Endothelial cell of umbilical vein (primary cell): ENCODE results near the gene DAZAP1. TPM values are rescaled to one million over a fixed set of nuclear protein-coding genes. Genes with fewer than 3 reads are reported as not detected.

Source experiments
- BruUV-seq: library from RNA; stranded (reverse); fragments of 400-500 nt; replicated peaks from 2 replicates; lab custom pipeline; 2021; lab: Mats Ljungman, UMichigan
- CTCF ChIA-PET: fragments of 300-600, 350-600 bp; sonication (Branson Sonifier 250); formaldehyde crosslinking; loops from one replicate; lab custom pipeline; 2021; ENCODE audit warnings: antibody characterized with exemption, inconsistent platforms; lab: Charles Lee
- POLR2A ChIA-PET: fragments of 300-600, 350-600 bp; sonication (Branson Sonifier 250); formaldehyde crosslinking; loops from one replicate; lab custom pipeline; 2021; ENCODE audit warnings: antibody characterized with exemption, inconsistent platforms; lab: Charles Lee
- DNase-seq: peaks from one replicate; pipeline ENCODE4 v3.0.0-alpha.2; 2011; ENCODE audit warnings: low read depth, low spot score
- FAIRE-seq: peaks from 2 replicates; lab custom pipeline; 2011; peaks lifted over from hg19 to GRCh38; lab: Jason Lieb, UNC
- H2AFZ ChIP-seq: 2 replicates; pipeline ENCODE4 v1.6.0; 2012; ENCODE audit warnings: low read depth, low read length, control low read depth, inconsistent platforms
- H3K27ac ChIP-seq: 2 replicates; pipeline ENCODE4 v1.5.1; 2011; ENCODE audit warnings: low read depth, mild to moderate bottlenecking, control low read depth, low read length, moderate library complexity; ENCODE audit not compliant: insufficient read depth
- H3K27me3 ChIP-seq, 2 experiments: 2 replicates each; pipeline versions ENCODE4 v1.6.0 to v1.6.1; 2011; ENCODE audit warnings: low read length in 2 of 2, mixed read lengths in 1 of 2; ENCODE audit not compliant: control insufficient read depth in 2 of 2, insufficient read depth in 2 of 2
- H3K36me3 ChIP-seq, 2 experiments: 2 replicates in 1 of 2; 3 replicates in 1 of 2; pipeline ENCODE4 v1.5.1; 2011; ENCODE audit warnings: low read length in 2 of 2, mild to moderate bottlenecking in 1 of 2, moderate library complexity in 1 of 2; ENCODE audit not compliant: control insufficient read depth in 2 of 2, insufficient read depth in 2 of 2; ENCODE audit errors: extremely low read depth in 1 of 2
- H3K4me1 ChIP-seq: 3 replicates; pipeline ENCODE4 v1.5.1; 2011; ENCODE audit warnings: mild to moderate bottlenecking, low read length; ENCODE audit not compliant: control insufficient read depth, insufficient read depth; ENCODE audit errors: extremely low read depth
- H3K4me2 ChIP-seq: 2 replicates; pipeline ENCODE4 v1.6.1; 2011; ENCODE audit warnings: low read length, control low read depth, mixed read lengths; ENCODE audit not compliant: insufficient read depth
- H3K4me3 ChIP-seq, 3 experiments: fragments of 200-600 bp in 1 of 3; sonication (generic), shearing (Covaris generic) in 1 of 3; replicated peaks in 1 of 3; 2 replicates each; pipeline ENCODE4 v1.5.1; 2011 to 2016; ENCODE audit warnings: control low read depth in 3 of 3, low read length in 3 of 3, mild to moderate bottlenecking in 2 of 3, inconsistent platforms in 1 of 3, low read depth in 1 of 3, moderate library complexity in 1 of 3; ENCODE audit not compliant: insufficient read depth in 1 of 3
- H3K79me2 ChIP-seq: 2 replicates; pipeline ENCODE4 v1.6.0; 2012; ENCODE audit warnings: low read length, inconsistent platforms; ENCODE audit not compliant: control insufficient read depth, insufficient read depth
- H3K9ac ChIP-seq: replicated peaks from 2 replicates; pipeline ENCODE3; 2011; ENCODE audit warnings: low read length, control low read depth; ENCODE audit not compliant: insufficient read depth; ENCODE audit errors: extremely low read depth
- H3K9me1 ChIP-seq: replicated peaks from 3 replicates; pipeline ENCODE4 v1.6.0; 2011; ENCODE audit warnings: mild to moderate bottlenecking, low read length; ENCODE audit not compliant: control insufficient read depth, insufficient read depth; ENCODE audit errors: extremely low read depth
- H3K9me3 ChIP-seq: replicated peaks from 2 replicates; pipeline ENCODE4 v1.5.1; 2012; ENCODE audit warnings: low read length, inconsistent platforms; ENCODE audit not compliant: control insufficient read depth, insufficient read depth
- H4K20me1 ChIP-seq: replicated peaks from 2 replicates; pipeline ENCODE3; 2011; ENCODE audit warnings: mild to moderate bottlenecking, low read length; ENCODE audit not compliant: control insufficient read depth, insufficient read depth; ENCODE audit errors: extremely low read depth
- CTCF ChIP-seq, 2 donors: IDR thresholded peaks; 1 replicate in 1 of 2; 2 replicates in 1 of 2; pipeline ENCODE4 v1.5.1; 2011; ENCODE audit warnings: low read length in 2 of 2, mild to moderate bottlenecking in 2 of 2, moderate library complexity in 2 of 2, control low read depth in 1 of 2, inconsistent platforms in 1 of 2, low read depth in 1 of 2; ENCODE audit not compliant: insufficient read depth in 1 of 2; ENCODE audit errors: extremely low read depth in 1 of 2
- EZH2 ChIP-seq: IDR thresholded peaks from 2 replicates; pipeline ENCODE4 v1.6.1; 2012; ENCODE audit warnings: borderline replicate concordance, low read depth, mild to moderate bottlenecking, moderate library complexity, low read length, inconsistent platforms; ENCODE audit not compliant: severe bottlenecking
- FOS ChIP-seq: IDR thresholded peaks from 2 replicates; pipeline ENCODE4 v1.6.1; 2011; ENCODE audit warnings: mild to moderate bottlenecking, low read length, moderate library complexity, borderline replicate concordance; ENCODE audit not compliant: insufficient read depth
- GATA2 ChIP-seq: IDR thresholded peaks from 2 replicates; pipeline ENCODE4 v1.7.0; 2011; ENCODE audit warnings: low read depth, mild to moderate bottlenecking, moderate library complexity, mixed read lengths, low read length; ENCODE audit not compliant: insufficient read length, insufficient read depth
- JUN ChIP-seq: IDR thresholded peaks from 2 replicates; pipeline ENCODE4 v1.6.1; 2011; ENCODE audit warnings: borderline replicate concordance, low read depth; ENCODE audit not compliant: insufficient read length, insufficient read depth
- MAX ChIP-seq: IDR thresholded peaks from 2 replicates; pipeline ENCODE4 v1.6.1; 2011; ENCODE audit not compliant: insufficient read depth, insufficient read length
- MYC ChIP-seq: IDR thresholded peaks from one replicate; pipeline ENCODE4 v1.6.1; 2011; ENCODE audit warnings: mild to moderate bottlenecking, low read depth, low read length
- POLR2A ChIP-seq: IDR thresholded peaks from 2 replicates; pipeline ENCODE4 v1.6.1; 2012; ENCODE audit warnings: low read depth, mild to moderate bottlenecking, control low read depth, low read length
- POLR2AphosphoS5 ChIP-seq: IDR thresholded peaks from 2 replicates; pipeline ENCODE4 v1.6.1; 2012; ENCODE audit warnings: low read depth, mild to moderate bottlenecking, control low read depth, low read length, moderate library complexity; ENCODE audit not compliant: insufficient read depth
- dilution Hi-C: fragments of 300-500 bp; cut with MboI; formaldehyde crosslinking; loops from one replicate; pipeline ENCODE4 v1.15.0; 2019; ENCODE audit warnings: low sequenced_read_pairs; ENCODE audit not compliant: extremely low pct_ligation_motif_present
- intact Hi-C: fragments of 100-400 bp; cut with micrococcal nuclease; formaldehyde crosslinking; loops from one replicate; pipeline ENCODE4 v1.10.0; 2022
- polyA plus RNA-seq, 4 experiments: library from polyadenylated mRNA; depleted of rRNA in 3 of 4; stranded (reverse) in 3 of 4; unstranded in 1 of 4; fragments of >200 nt; gene quantifications; 2 replicates each; pipeline versions ENCODE4 v1.2.1 to v1.2.3, GENCODE V29; 2011 to 2012; ENCODE audit warnings: missing spikeins in 1 of 4
- total RNA-seq: library from RNA; stranded (reverse); gene quantifications from 2 replicates; pipeline ENCODE4 v1.2.3, GENCODE V29; 2021

The DAZAP1 gene
- total and polyA plus RNA-seq, 2 donors (not counting 3 experiments of a cell fraction or from before 2014, with no cell fraction given): 50.1 to 187 TPM

GRCh38 chr19:1394252-1395193, 12.9 kb upstream of the DAZAP1 start:
- H2AFZ ChIP-seq: no peak overlapping the region
- FAIRE-seq: no peak
- H3K79me2 ChIP-seq: no peaks in the 10 kb centered on the region
- H3K4me1 ChIP-seq: no peaks in the 10 kb centered on the region
- no peaks in the 10 kb centered on the region for H3K9me3 ChIP-seq
- no peak overlapping the region for H3K9ac ChIP-seq
- no TSS peak for BruUV-seq
- H3K36me3 ChIP-seq: peaks cover 3 to 12% of the 10 kb centered on the region in 2 experiments
- intact Hi-C loops (no loop called here), dilution Hi-C loops (no loop called here)
- H3K27me3 ChIP-seq: no peaks in the 10 kb centered on the region
- H4K20me1 ChIP-seq: no peaks in the 10 kb centered on the region
- DNase-seq: no peak
- H3K9me1 ChIP-seq: no peaks in the 10 kb centered on the region
- no peak for TF ChIP-seq GATA2
- no peak for TF ChIP-seq JUN
- TF ChIP-seq FOS: no peak
- TF ChIP-seq EZH2: no peak
- no peak overlapping the region for H3K27ac ChIP-seq
- POLR2A ChIA-PET: no interaction called here
- no peak overlapping the region for H3K4me2 ChIP-seq
- H3K4me3 ChIP-seq: no peak overlapping the region
- CTCF ChIA-PET: no interaction called here

GRCh38 chr19:1395194-1396018, 12.0 kb upstream of the DAZAP1 start:
- H3K9me1 ChIP-seq: no peaks in the 10 kb centered on the region
- H3K4me3 ChIP-seq: no peak overlapping the region
- H3K36me3 ChIP-seq: peaks cover 3 to 11% of the 10 kb centered on the region in 2 experiments
- intact Hi-C loops (no loop called here), dilution Hi-C loops (no loop called here)
- FAIRE-seq (no peak), DNase-seq (no peak)
- no peak overlapping the region for H3K9ac ChIP-seq
- ChIA-PET CTCF (no interaction called here), POLR2A (no interaction called here)
- H3K4me2 ChIP-seq: no peak overlapping the region
- no peaks in the 10 kb centered on the region for H4K20me1 ChIP-seq
- BruUV-seq: no TSS peak
- no peak overlapping the region for H2AFZ ChIP-seq
- no peak overlapping the region for H3K27ac ChIP-seq
- H3K9me3 ChIP-seq: no peaks in the 10 kb centered on the region
- peaks cover 2% of the 10 kb centered on the region for H3K4me1 ChIP-seq
- TF ChIP-seq CTCF (IDR thresholded peaks at IDR 0.05; ENCODE audit: extremely low read depth in 1 of 2, insufficient read depth in 1 of 2, low read depth in 1 of 2, low read length in 2 of 2) (no peak), MAX (no peak), POLR2AphosphoS5 (no peak), POLR2A (no peak), FOS (no peak), GATA2 (no peak), EZH2 (no peak), MYC (no peak)
- H3K27me3 ChIP-seq: no peaks in the 10 kb centered on the region
- no peaks in the 10 kb centered on the region for H3K79me2 ChIP-seq
